Panc1 (cell line): ENCODE data around the gene RPP30. TPM values are rescaled to one million over a fixed set of nuclear protein-coding genes. Genes with fewer than 3 reads are reported as not detected.
A peak's percentile ranks its signal among the peaks of the same experiment; 100 is the strongest.

ENCODE experiments used
- ATAC-seq: fragments of 200-7000 bp; cut with Tn5 transposase; 2 replicates; pipeline ENCODE4 v1.9.1; 2020; ENCODE audit warnings: mild to moderate bottlenecking, moderate library complexity
- BruUV-seq: library from RNA; stranded (reverse); fragments of 400-500 nt; replicated peaks from 2 replicates; lab custom pipeline; 2021; lab: Mats Ljungman, UMichigan
- CTCF ChIA-PET: fragments of 300-600 bp; sonication (Branson Sonifier 250); formaldehyde crosslinking; loops from one replicate; lab custom pipeline; 2022; ENCODE audit warnings: antibody characterized with exemption; lab: Charles Lee
- POLR2A ChIA-PET: fragments of 300-600 bp; sonication (Branson Sonifier 250); formaldehyde crosslinking; loops from one replicate; lab custom pipeline; 2022; ENCODE audit warnings: antibody characterized with exemption; lab: Charles Lee
- DNase-seq: peaks from one replicate; pipeline ENCODE4 v3.0.0-alpha.2; 2010; ENCODE audit warnings: low read depth, low spot score
- H3K27ac ChIP-seq: 2 replicates; pipeline ENCODE4 v1.5.1; 2011; ENCODE audit warnings: mild to moderate bottlenecking, low read length, inconsistent platforms
- H3K27me3 ChIP-seq: fragments of 200-500 bp; sonication (Bioruptor generic); 2 replicates; pipeline ENCODE4 v1.6.0; 2014; ENCODE audit warnings: low read length, inconsistent platforms; ENCODE audit not compliant: control insufficient read depth, insufficient read depth
- H3K36me3 ChIP-seq: fragments of 200-500 bp; sonication (Bioruptor generic); 2 replicates; pipeline ENCODE4 v1.5.1; 2014; ENCODE audit warnings: inconsistent platforms, mild to moderate bottlenecking, low read length, moderate library complexity; ENCODE audit not compliant: control insufficient read depth, insufficient read depth
- H3K4me1 ChIP-seq: 2 replicates; pipeline ENCODE4 v1.5.1; 2011; ENCODE audit warnings: inconsistent platforms, mild to moderate bottlenecking, low read length, moderate library complexity; ENCODE audit not compliant: control insufficient read depth, insufficient read depth
- H3K4me3 ChIP-seq, 2 experiments: 2 replicates each; pipeline ENCODE4 v1.5.1; 2011 to 2012; ENCODE audit warnings: low read depth in 2 of 2, low read length in 2 of 2, mild to moderate bottlenecking in 2 of 2, inconsistent platforms in 1 of 2, moderate library complexity in 1 of 2
- H3K9me3 ChIP-seq: fragments of 200-500 bp; sonication (Bioruptor generic); 2 replicates; pipeline ENCODE4 v1.5.1; 2014; ENCODE audit warnings: low read depth, mild to moderate bottlenecking, inconsistent platforms, low read length, moderate library complexity; ENCODE audit not compliant: control insufficient read depth, insufficient read depth
- CTCF ChIP-seq: fragments of 450-650 bp; IDR thresholded peaks from 2 replicates; pipeline ENCODE4 v1.5.1; 2017; ENCODE audit warnings: mild to moderate bottlenecking
- POLR2AphosphoS5 ChIP-seq: IDR thresholded peaks from 2 replicates; pipeline ENCODE4 v1.6.1; 2012; ENCODE audit warnings: mild to moderate bottlenecking, low read depth, low read length, moderate library complexity
- SIN3A ChIP-seq: IDR thresholded peaks from 2 replicates; pipeline ENCODE4 v1.6.1; 2012; ENCODE audit warnings: low read depth, mild to moderate bottlenecking, low read length, moderate library complexity, borderline replicate concordance; ENCODE audit not compliant: insufficient read depth
- TCF7L2 ChIP-seq: IDR thresholded peaks from 2 replicates; pipeline ENCODE4 v1.6.1; 2011; ENCODE audit warnings: mild to moderate bottlenecking, low read depth, low read length, inconsistent platforms
- in situ Hi-C: cut with HindIII; loops from 2 replicates; pipeline ENCODE4 v1.10.0; 2016; ENCODE audit warnings: low sequenced_read_pairs, low pct_unique_long_range_greater_than_20kb
- intact Hi-C: fragments of 100-400 bp; cut with micrococcal nuclease; formaldehyde crosslinking; loops from one replicate; pipeline ENCODE4 v1.10.0; 2022; ENCODE audit not compliant: unreplicated experiment
- total RNA-seq: library from RNA; stranded (reverse); gene quantifications from one replicate; pipeline ENCODE4 v1.2.1, GENCODE V29; 2021; ENCODE audit not compliant: unreplicated experiment
- TF ChIP-seq, protein P1 (sequence below), 2 experiments: IDR thresholded peaks; 2 replicates each; pipeline ENCODE4 v1.6.1; 2011 to 2012; ENCODE audit warnings: low read depth in 2 of 2, control low read depth in 1 of 2, low read length in 1 of 2, mild to moderate bottlenecking in 1 of 2, moderate library complexity in 1 of 2; ENCODE audit not compliant: insufficient read depth in 1 of 2

The RPP30 gene
- total RNA-seq, 1 experiment from 2014 or later = 59.0 TPM

GRCh38 chr10:90872648-90873020 is 860 bp downstream of the RPP30 start:
- BruUV-seq = TSS peak; percentile 73
- ChIA-PET POLR2A (no interaction called here), CTCF (no interaction called here)
- Histone ChIP-seq H3K27ac (peak overlapping the region; percentile 93), H3K4me1 (peaks cover 10% of the 10 kb centered on the region; the same call in 1 of the 2 replicates), H3K9me3 (peaks cover 12% of the 10 kb centered on the region; the same call in 1 of the 2 replicates), H3K36me3 (peaks cover 20% of the 10 kb centered on the region), H3K4me3 (peak overlapping the region; percentile 90 to 99), H3K27me3 (peaks cover 2% of the 10 kb centered on the region; the same call in 1 of the 2 replicates)
- in situ Hi-C loops (no loop called here), intact Hi-C loops (no loop called here)
- no peak for TF ChIP-seq TCF7L2
- no peak for TF ChIP-seq POLR2AphosphoS5
- TF ChIP-seq CTCF = no peak
- no peak for TF ChIP-seq SIN3A
- TF ChIP-seq, protein P1, sequence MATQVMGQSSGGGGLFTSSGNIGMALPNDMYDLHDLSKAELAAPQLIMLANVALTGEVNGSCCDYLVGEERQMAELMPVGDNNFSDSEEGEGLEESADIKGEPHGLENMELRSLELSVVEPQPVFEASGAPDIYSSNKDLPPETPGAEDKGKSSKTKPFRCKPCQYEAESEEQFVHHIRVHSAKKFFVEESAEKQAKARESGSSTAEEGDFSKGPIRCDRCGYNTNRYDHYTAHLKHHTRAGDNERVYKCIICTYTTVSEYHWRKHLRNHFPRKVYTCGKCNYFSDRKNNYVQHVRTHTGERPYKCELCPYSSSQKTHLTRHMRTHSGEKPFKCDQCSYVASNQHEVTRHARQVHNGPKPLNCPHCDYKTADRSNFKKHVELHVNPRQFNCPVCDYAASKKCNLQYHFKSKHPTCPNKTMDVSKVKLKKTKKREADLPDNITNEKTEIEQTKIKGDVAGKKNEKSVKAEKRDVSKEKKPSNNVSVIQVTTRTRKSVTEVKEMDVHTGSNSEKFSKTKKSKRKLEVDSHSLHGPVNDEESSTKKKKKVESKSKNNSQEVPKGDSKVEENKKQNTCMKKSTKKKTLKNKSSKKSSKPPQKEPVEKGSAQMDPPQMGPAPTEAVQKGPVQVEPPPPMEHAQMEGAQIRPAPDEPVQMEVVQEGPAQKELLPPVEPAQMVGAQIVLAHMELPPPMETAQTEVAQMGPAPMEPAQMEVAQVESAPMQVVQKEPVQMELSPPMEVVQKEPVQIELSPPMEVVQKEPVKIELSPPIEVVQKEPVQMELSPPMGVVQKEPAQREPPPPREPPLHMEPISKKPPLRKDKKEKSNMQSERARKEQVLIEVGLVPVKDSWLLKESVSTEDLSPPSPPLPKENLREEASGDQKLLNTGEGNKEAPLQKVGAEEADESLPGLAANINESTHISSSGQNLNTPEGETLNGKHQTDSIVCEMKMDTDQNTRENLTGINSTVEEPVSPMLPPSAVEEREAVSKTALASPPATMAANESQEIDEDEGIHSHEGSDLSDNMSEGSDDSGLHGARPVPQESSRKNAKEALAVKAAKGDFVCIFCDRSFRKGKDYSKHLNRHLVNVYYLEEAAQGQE (IDR thresholded peaks at IDR 0.05; ENCODE audit: insufficient read depth in 1 of 2, low read depth in 2 of 2, low read length in 1 of 2) = no peak
- ATAC-seq = no peak
- DNase-seq = no peak

DNA sequence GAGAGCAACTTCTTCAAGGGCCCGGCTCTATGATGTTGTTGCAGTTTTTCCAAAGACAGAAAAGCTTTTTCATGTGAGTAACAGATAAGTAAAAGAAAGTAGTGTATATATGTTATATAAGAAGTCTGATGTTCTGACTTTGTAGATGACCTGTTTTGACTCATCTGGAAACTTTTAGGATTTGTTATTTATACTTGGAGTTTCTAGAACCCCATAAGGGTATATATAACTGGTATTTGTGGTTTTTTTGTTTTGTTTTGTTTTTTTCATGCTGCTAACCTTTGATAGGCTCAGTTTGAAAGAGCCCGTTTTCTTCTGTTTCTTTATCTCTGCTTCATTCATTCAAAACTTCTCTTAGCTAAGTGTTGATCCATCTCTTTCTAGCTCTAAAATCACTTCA is 7.3 kb downstream of the RPP30 start:
- ATAC-seq = no peak
- POLR2A ChIA-PET = no interaction called here

More for the DNA sequence above, 7.3 kb downstream of the RPP30 start:
- H3K4me3 ChIP-seq = no peak overlapping the region
- CTCF ChIA-PET = no interaction called here
- H3K4me1 ChIP-seq = no peaks in the 10 kb centered on the region
- no peak for DNase-seq
- no peaks in the 10 kb centered on the region for H3K27me3 ChIP-seq
- TF ChIP-seq POLR2AphosphoS5 = no peak
- TF ChIP-seq TCF7L2 = no peak
- TF ChIP-seq CTCF = no peak
- in situ Hi-C loops (no loop called here), intact Hi-C loops (no loop called here)
- no peak overlapping the region for H3K27ac ChIP-seq
- no peaks in the 10 kb centered on the region for H3K9me3 ChIP-seq
- no TSS peak for BruUV-seq
- peaks cover 33% of the 10 kb centered on the region for H3K36me3 ChIP-seq
